ENCODE measurements around the gene FERMT3. TPM values are rescaled to one million over a fixed set of nuclear protein-coding genes. Genes with fewer than 3 reads are reported as not detected.

Gene FERMT3
- polyA plus RNA-seq, 1 of the 3 experiments (the other 2 are of a cell fraction) = 1.4 TPM

DNA sequence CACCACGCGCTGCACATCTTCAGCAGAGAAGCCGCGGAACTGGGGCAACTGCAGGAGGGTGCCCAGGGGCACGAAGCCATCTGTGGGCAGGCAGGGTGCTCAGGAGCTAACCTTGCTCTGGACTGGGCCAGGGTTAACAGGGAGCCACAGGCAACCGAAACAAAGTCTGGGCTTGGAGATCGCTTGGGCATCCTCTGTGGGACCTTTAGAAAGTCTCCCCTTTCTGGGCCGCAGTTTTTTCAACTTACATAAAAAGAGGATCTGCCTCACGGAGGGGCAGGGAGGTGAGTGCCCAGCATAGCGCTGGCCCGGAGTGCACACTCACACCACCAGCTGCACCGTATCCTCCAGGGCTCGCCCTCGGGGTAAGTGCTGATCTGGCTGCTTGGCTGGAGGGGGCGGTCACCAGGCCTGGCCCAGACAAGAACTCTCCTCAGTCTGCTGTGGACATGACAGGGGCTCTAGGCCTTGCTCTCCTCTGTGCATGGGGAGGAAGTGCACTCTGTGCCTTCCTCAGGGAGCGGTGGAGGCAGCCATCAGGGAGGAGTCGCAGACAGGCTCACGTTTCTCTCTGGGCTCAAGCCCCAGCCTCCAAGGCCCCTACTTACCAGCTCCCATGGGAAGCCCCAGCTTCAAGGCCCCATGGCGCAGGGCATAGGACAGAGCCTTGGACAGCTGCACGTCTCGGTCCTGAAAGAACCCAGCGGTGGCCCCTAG is 18.5 kb downstream of the FERMT3 start (continued):
- TF ChIP-seq PBX3 (IDR thresholded peaks at IDR 0.05) (no peak), NFIC (IDR thresholded peaks at IDR 0.05; ENCODE audit: borderline replicate concordance) (no peak), TEAD4 (IDR thresholded peaks at IDR 0.05; ENCODE audit: borderline replicate concordance, insufficient read depth) (no peak), EZH2phosphoT487 (IDR thresholded peaks at IDR 0.05; ENCODE audit: borderline replicate concordance, low read depth) (no peak), FOXJ3 (CRISPR knock-in tag; IDR thresholded peaks at IDR 0.05) (no peak), RXRA (IDR thresholded peaks at IDR 0.05; ENCODE audit: borderline replicate concordance, low read depth) (no peak), EP300 (IDR thresholded peaks at IDR 0.05; ENCODE audit: borderline replicate concordance in 1 of 2, low read depth in 1 of 2, low read length in 1 of 2) (no peak), MXI1 (IDR thresholded peaks at IDR 0.05; ENCODE audit: low read depth, low read length) (no peak)

DNA sequence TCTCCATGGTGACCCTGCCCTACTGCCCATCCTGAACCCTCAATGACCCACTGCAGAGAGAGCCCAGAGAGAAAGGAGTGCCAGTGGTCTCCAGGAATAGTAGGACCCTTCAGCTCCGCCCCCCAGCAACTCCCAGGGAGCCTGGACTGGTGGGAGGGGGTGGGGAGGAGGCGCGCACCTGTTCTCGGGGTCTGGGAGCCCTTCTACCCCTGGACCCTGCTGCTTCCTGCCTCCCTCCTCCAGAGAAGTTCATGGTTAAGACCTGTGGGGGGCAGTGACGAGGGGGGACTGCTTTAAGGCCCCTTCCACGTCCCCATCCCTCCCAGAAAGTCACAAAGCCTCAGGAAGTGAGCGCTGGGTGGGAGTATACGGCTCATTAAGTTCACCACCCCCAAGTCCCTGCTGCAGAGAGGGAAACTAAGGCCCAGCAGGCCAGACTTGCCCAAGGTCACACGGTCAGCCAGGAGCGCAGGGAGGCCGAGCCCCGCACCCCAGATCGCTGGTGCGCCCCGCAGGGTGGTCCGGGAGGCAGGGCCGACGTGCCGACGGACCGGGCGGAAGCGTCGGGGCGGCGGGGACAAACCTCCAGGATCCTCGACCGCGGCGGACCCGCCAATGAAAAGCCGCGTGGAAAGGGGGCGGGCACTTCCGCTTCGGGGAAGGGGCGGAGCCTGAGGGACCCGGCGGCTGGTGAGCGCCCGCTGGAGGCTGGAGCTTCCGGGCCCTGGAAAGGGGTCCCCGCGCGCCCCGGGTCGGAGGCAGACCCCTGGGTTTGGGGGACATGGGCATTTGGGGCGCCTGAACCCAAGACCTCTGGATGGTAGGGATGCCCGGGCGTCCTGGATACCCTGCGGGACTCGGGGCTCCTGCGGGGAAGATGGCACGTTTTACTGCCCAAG is 19.3 kb downstream of the FERMT3 start, which contains the start of the genes NUDT22 and TRPT1:
Gene NUDT22 (plus strand): TSS at position 667 of the 899 bp plus-strand sequence. CDS start 379 bp downstream, outside the sequence.
Gene TRPT1 (minus strand): TSS at position 579 of the 899 bp plus-strand sequence. CDS start 326 bp downstream, at position 253.
- Histone ChIP-seq H3K4me2 (peak within 1 kb of the TSS; percentile 98), H3K9ac (peak within 1 kb of the TSS; percentile 75), H3K27ac (ENCODE audit: low read depth in 2 of 2, low read length in 1 of 2) (peak within 1 kb of the TSS; percentile 47 to 88), H3K79me2 (ENCODE audit: insufficient read depth) (peaks cover 42% of the 10 kb centered on the region), H3K4me3 (ENCODE audit: low read depth in 2 of 2, low read length in 1 of 2) (peak within 1 kb of the TSS; percentile 88 to 97), H2AFZ (ENCODE audit: low read depth) (peak within 1 kb of the TSS; percentile 93), H3K4me1 (ENCODE audit: control insufficient read depth in 1 of 2, insufficient read depth in 2 of 2, low read depth in 1 of 2, low read length in 1 of 2) (peaks cover 9 to 34% of the 10 kb centered on the region in 2 experiments; a peak in 2 of 4 replicates), H3K36me3 (replicated peaks in 1 of 2; ENCODE audit: control insufficient read depth in 1 of 2, insufficient read depth in 2 of 2, low read length in 1 of 2) (peaks cover 0 to 14% of the 10 kb centered on the region in 2 experiments), H3K9me3 (no peaks in the 10 kb centered on the region), H3K27me3 (ENCODE audit: insufficient read depth) (no peaks in the 10 kb centered on the region), H3F3A (replicated peaks; ENCODE audit: insufficient read depth) (peaks cover 6% of the 10 kb centered on the region), H4K20me1 (ENCODE audit: insufficient read depth) (no peaks in the 10 kb centered on the region), H3K9me2 (no peaks in the 10 kb centered on the region)
- under 1% methylated on average over 27 of the region's 54 CpGs for WGBS (ENCODE audit: low lambda C conversion rate)
- peak; percentile 97 for DNase-seq
- CTCF ChIA-PET = interaction anchor here (0.8 to 5.2 kb wide), 9 partner anchors 19 to 78 kb away, joined by 3 to 36 read pairs (median 3); partner anchors contain the start of genes ESRRA, FERMT3, MACROD1 and PLCB3
- POLR2A ChIA-PET = interaction anchor here (0.7 to 1.7 kb wide), 17 partner anchors 8 to 92 kb away, joined by 3 to 6 read pairs (median 4); partner anchors contain the start of genes FKBP2, PPP1R14B, PRDX5 and STIP1
- TF ChIP-seq GATA2 (CRISPR knock-in tag; IDR thresholded peaks at IDR 0.05) (no peak), EP300 (IDR thresholded peaks at IDR 0.05; ENCODE audit: borderline replicate concordance in 1 of 2, low read depth in 1 of 2, low read length in 1 of 2) (no peak), EZH2phosphoT487 (IDR thresholded peaks at IDR 0.05; ENCODE audit: borderline replicate concordance, low read depth) (no peak), RCOR1 (IDR thresholded peaks at IDR 0.05; ENCODE audit: low read length) (no peak), MEF2A (IDR thresholded peaks at IDR 0.05; ENCODE audit: borderline replicate concordance, low read depth) (no peak), TAF1 (IDR thresholded peaks at IDR 0.05; ENCODE audit: borderline replicate concordance, low read depth, low read length) (peak; percentile 64; the same call in 1 of the 2 replicates), FOSL2 (IDR thresholded peaks at IDR 0.05; ENCODE audit: borderline replicate concordance, low read depth) (no peak), PBX3 (IDR thresholded peaks at IDR 0.05) (no peak; the same call in 1 of the 2 replicates), SMC3 (IDR thresholded peaks at IDR 0.05; ENCODE audit: low read depth, low read length) (no peak), SIN3A (IDR thresholded peaks at IDR 0.05; ENCODE audit: borderline replicate concordance, low read depth, low read length) (peak; percentile 16; the same call in 1 of the 2 replicates), ZBTB33 (IDR thresholded peaks at IDR 0.05; ENCODE audit: borderline replicate concordance, low read depth) (no peak), MXI1 (IDR thresholded peaks at IDR 0.05; ENCODE audit: low read depth, low read length) (peak; percentile 59), ELF1 (IDR thresholded peaks at IDR 0.05) (peak; percentile 86), YY1 (IDR thresholded peaks at IDR 0.05; ENCODE audit: low read depth) (no peak), GABPA (IDR thresholded peaks at IDR 0.05; ENCODE audit: low read depth) (peak; percentile 78), NRF1 (IDR thresholded peaks at IDR 0.05; ENCODE audit: low read depth, low read length) (no peak), RXRA (IDR thresholded peaks at IDR 0.05; ENCODE audit: borderline replicate concordance, low read depth) (no peak)

Data from SK-N-SH (cell line).